ENCODE results near the gene PDGFA.

Gene PDGFA

GRCh38 chr7:505171-505570, 14.5 kb downstream of the PDGFA start:
- no peak for DNase-seq (ENCODE audit: low read depth in 2 of 2)

GRCh38 chr7:504221-505111, 15.2 kb downstream of the PDGFA start:
- no peak for DNase-seq (ENCODE audit: low read depth in 2 of 2)

GRCh38 chr7:503575-504111, 16.0 kb downstream of the PDGFA start:
- no peak for DNase-seq (ENCODE audit: low read depth in 2 of 2)

- DNase-seq (ENCODE audit: low read depth in 2 of 2), result no peak
Measured at GRCh38 chr7:502296-502695, 17.4 kb downstream of the PDGFA start.

GRCh38 chr7:501526-501925, 18.1 kb downstream of the PDGFA start:
- DNase-seq (ENCODE audit: low read depth in 2 of 2), result no peak

- DNase-seq (ENCODE audit: low read depth in 2 of 2), result no peak
Measured at GRCh38 chr7:500521-501420, 18.9 kb downstream of the PDGFA start.

- DNase-seq (ENCODE audit: low read depth in 2 of 2), result no peak
Measured at GRCh38 chr7:499853-500485, 19.7 kb downstream of the PDGFA start.

- DNase-seq (ENCODE audit: low read depth in 2 of 2), result no peak
Measured at GRCh38 chr7:498678-499641, 20.7 kb downstream of the PDGFA start.

GRCh38 chr7:497946-498655, 21.5 kb downstream of the PDGFA start:
- DNase-seq (ENCODE audit: low read depth in 2 of 2), result no peak

GRCh38 chr7:497346-497745, 22.3 kb downstream of the PDGFA start:
- no peak for DNase-seq (ENCODE audit: low read depth in 2 of 2)

- no peak for DNase-seq (ENCODE audit: low read depth in 2 of 2)
Measured at GRCh38 chr7:496528-497295, 22.9 kb downstream of the PDGFA start.

GRCh38 chr7:495761-496321, 23.8 kb downstream of the PDGFA start:
- no peak for DNase-seq (ENCODE audit: low read depth in 2 of 2)

GRCh38 chr7:495326-495725, 24.3 kb downstream of the PDGFA start:
- no peak for DNase-seq (ENCODE audit: low read depth in 2 of 2)

GRCh38 chr7:494906-495305, 24.7 kb downstream of the PDGFA start:
- DNase-seq (ENCODE audit: low read depth in 2 of 2), result no peak

GRCh38 chr7:494259-494687, 25.4 kb downstream of the PDGFA start:
- no peak for DNase-seq (ENCODE audit: low read depth in 2 of 2)

GRCh38 chr7:493661-494251, 25.9 kb downstream of the PDGFA start:
- DNase-seq (ENCODE audit: low read depth in 2 of 2), result no peak

GRCh38 chr7:492714-493065, 27.0 kb downstream of the PDGFA start:
- no peak for DNase-seq (ENCODE audit: low read depth in 2 of 2)

GRCh38 chr7:491958-492713, 27.5 kb downstream of the PDGFA start:
- DNase-seq (ENCODE audit: low read depth in 2 of 2), result no peak
